HepG2 (cell line): Measurements from ENCODE around the gene HADHA. TPM values are rescaled to one million over a fixed set of nuclear protein-coding genes. Genes with fewer than 3 reads are reported as not detected.

Experiments
- FOXA1 ChIP-seq, 2 experiments: fragments of 450-650 bp in 1 of 2; sonication (generic) in 1 of 2; formaldehyde crosslinking in 1 of 2; IDR thresholded peaks; 2 replicates each; pipeline versions ENCODE4 v1.4.0 to v1.6.1; 2016 to 2020; ENCODE audit warnings: missing genetic modification reagents in 1 of 2
- SNAPC2 ChIP-seq: sonication (generic); formaldehyde crosslinking; IDR thresholded peaks from 2 replicates; pipeline ENCODE4 v1.8.1; 2022; ENCODE audit warnings: mild to moderate bottlenecking, missing genetic modification reagents
- SP140L ChIP-seq: sonication (generic); formaldehyde crosslinking; IDR thresholded peaks from 2 replicates; pipeline ENCODE4 v1.4.0; 2020; ENCODE audit warnings: missing genetic modification reagents, borderline replicate concordance
- SRSF1 ChIP-seq: fragments of 200-400 bp; formaldehyde crosslinking; optimal IDR thresholded peaks from 2 replicates; pipeline ENCODE3; 2017; ENCODE audit warnings: mild to moderate bottlenecking, low read depth, low read length, moderate library complexity
- ZNF468 ChIP-seq: sonication (generic); formaldehyde crosslinking; IDR thresholded peaks from 2 replicates; pipeline ENCODE4 v1.8.0; 2022; ENCODE audit warnings: mild to moderate bottlenecking, moderate library complexity, missing genetic modification reagents
- polyA plus RNA-seq, 8 experiments: library from polyadenylated mRNA; depleted of rRNA in 3 of 8; stranded (reverse) in 7 of 8; unstranded in 1 of 8; fragments of >200 nt; fragmentation: Illumina TruSeq in 4 of 8; extraction: Trizol in 4 of 8; gene quantifications; 2 replicates each; pipeline versions ENCODE4 v1.2.1 to v1.2.3, GENCODE V29; 2011 to 2016; ENCODE audit warnings: low read depth in 4 of 8, missing spikeins in 1 of 8, mixed read lengths in 1 of 8; ENCODE audit not compliant: insufficient read depth in 1 of 8
- total RNA-seq, 5 experiments: library from RNA; depleted of rRNA; stranded (reverse); fragments of >200 nt; fragmentation: Illumina TruSeq; extraction: Trizol; gene quantifications; 2 replicates each; pipeline ENCODE4 v1.2.3, GENCODE V29; 2016; ENCODE audit warnings: low read depth in 1 of 5
- TF ChIP-seq, protein P1 (sequence below): sonication (generic); formaldehyde crosslinking; IDR thresholded peaks from 2 replicates; pipeline ENCODE4 v1.4.0; 2020; ENCODE audit warnings: mild to moderate bottlenecking, missing genetic modification reagents
- TF ChIP-seq, protein P2 (sequence below): sonication (generic); formaldehyde crosslinking; IDR thresholded peaks from 2 replicates; pipeline ENCODE4 v1.8.0; 2022; ENCODE audit warnings: mild to moderate bottlenecking, missing genetic modification reagents, moderate library complexity
- TF ChIP-seq, protein P3 (sequence below): sonication (generic); formaldehyde crosslinking; IDR thresholded peaks from 2 replicates; pipeline ENCODE4 v1.8.0; 2022; ENCODE audit warnings: mild to moderate bottlenecking, missing genetic modification reagents, borderline replicate concordance
- TF ChIP-seq, protein P4 (sequence below): sonication (generic); formaldehyde crosslinking; IDR thresholded peaks from 2 replicates; pipeline ENCODE4 v1.9.0; 2021; ENCODE audit warnings: missing genetic modification reagents, borderline replicate concordance
- TF ChIP-seq, protein P5 (sequence below), 2 experiments: sonication (generic) in 1 of 2; formaldehyde crosslinking in 1 of 2; IDR thresholded peaks; 2 replicates each; pipeline versions ENCODE4 v1.4.0 to v1.6.1; 2018 to 2020; ENCODE audit warnings: missing genetic modification reagents in 2 of 2, borderline replicate concordance in 1 of 2, low read depth in 1 of 2, mild to moderate bottlenecking in 1 of 2, missing biosample characterization in 1 of 2

Gene HADHA
- total and polyA plus RNA-seq, 2 of the 13 experiments (the other 11 are each of a cell fraction or from before 2014, with no cell fraction given) = 102 to 270 TPM

DNA sequence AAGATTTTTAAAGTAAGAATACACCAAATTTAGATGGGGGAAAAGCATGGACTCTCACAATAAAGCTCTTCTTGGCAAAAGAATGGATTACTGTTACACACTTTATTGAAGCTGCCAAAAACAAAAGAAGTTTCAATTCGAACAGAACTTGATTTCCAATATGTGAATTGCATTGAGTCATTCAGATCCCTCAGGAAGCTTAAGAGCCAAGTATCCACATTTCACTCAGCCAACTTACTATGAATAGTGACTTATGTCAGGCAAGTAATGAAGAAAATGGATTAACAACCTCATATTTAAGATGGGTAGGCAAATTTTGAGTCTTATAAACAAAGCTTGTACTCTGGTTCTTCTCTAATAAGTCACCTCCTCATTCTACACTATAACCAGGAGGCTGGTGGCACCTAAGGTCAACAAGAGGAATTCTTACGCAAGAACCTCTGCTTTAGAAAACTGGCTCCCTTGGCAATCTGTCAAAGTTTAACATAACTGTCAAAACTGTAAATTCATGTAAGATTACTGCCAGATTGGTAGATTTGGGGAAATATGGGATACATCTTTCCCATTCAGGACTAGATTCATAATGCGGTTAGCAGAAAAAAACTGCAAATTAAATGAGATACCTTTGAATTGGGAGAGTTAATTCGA lies 6.0 kb downstream of the HADHA start (continued):
- TF ChIP-seq, protein P1, sequence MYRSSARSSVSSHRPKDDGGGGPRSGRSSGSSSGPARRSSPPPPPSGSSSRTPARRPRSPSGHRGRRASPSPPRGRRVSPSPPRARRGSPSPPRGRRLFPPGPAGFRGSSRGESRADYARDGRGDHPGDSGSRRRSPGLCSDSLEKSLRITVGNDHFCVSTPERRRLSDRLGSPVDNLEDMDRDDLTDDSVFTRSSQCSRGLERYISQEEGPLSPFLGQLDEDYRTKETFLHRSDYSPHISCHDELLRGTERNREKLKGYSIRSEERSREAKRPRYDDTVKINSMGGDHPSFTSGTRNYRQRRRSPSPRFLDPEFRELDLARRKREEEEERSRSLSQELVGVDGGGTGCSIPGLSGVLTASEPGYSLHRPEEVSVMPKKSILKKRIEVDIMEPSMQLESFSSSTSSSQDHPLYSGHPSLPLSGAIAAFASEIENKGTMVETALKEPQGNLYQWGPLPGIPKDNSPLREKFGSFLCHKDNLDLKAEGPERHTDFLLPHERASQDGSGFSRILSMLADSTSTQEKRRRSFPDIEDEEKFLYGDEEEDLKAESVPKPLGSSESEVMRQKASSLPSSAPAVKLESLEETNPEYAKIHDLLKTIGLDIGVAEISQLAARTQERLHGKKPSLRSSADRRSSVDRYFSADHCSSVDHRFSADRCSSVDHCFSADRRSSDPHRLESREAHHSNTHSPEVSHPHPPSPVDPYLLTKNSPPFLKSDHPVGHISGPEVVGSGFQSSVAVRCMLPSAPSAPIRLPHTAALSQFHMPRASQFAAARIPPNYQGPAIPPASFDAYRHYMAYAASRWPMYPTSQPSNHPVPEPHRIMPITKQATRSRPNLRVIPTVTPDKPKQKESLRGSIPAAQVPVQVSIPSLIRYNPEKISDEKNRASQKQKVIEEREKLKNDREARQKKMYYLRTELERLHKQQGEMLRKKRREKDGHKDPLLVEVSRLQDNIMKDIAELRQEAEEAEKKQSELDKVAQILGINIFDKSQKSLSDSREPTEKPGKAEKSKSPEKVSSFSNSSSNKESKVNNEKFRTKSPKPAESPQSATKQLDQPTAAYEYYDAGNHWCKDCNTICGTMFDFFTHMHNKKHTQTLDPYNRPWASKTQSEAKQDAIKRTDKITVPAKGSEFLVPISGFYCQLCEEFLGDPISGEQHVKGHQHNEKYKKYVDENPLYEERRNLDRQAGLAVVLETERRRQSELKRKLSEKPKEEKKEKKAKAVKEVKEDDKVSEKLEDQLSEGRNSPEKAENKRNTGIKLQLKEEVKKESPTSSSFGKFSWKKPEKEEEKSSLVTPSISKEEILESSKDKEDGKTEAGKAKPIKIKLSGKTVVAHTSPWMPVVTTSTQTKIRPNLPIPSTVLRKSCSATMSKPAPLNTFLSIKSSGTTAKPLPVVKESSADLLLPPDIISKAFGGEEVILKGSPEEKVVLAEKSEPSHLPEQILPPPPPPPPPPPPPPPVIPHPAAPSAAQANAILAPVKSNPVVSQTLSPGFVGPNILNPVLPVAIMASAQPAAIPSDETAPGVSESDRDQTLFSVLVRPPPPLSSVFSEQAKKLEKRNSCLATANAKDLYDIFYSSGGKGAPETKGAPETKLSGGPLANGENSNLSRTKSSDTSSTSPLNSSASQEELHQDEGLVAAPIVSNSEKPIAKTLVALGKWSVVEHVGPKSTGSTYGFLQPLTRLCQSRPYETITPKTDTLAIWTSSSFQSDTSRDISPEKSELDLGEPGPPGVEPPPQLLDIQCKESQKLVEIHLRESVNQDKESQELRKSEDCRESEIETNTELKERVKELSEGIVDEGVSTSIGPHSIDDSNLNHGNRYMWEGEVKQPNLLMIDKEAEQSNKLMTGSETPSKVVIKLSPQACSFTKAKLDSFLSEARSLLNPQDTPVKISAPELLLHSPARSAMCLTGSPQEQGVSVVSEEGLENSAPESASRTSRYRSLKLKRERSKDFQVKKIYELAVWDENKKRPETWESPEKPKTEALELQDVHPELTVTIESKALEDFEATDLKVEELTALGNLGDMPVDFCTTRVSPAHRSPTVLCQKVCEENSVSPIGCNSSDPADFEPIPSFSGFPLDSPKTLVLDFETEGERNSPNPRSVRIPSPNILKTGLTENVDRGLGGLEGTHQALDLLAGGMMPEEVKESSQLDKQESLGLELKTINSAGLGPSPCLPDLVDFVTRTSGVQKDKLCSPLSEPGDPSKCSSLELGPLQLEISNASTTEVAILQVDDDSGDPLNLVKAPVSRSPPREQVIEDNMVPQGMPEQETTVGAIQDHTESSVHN (CRISPR knock-in tag) = no peak
- TF ChIP-seq FOXA1 (IDR thresholded peaks at IDR 0.05) (no peak), FOXA1 (CRISPR knock-in tag; IDR thresholded peaks at IDR 0.05) (peak; percentile 94), ZNF468 (CRISPR knock-in tag) (no peak), SRSF1 (no peak), SP140L (no peak), SNAPC2 (CRISPR knock-in tag) (no peak)
- TF ChIP-seq, protein P2, sequence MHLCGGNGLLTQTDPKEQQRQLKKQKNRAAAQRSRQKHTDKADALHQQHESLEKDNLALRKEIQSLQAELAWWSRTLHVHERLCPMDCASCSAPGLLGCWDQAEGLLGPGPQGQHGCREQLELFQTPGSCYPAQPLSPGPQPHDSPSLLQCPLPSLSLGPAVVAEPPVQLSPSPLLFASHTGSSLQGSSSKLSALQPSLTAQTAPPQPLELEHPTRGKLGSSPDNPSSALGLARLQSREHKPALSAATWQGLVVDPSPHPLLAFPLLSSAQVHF (CRISPR knock-in tag) = no peak
- TF ChIP-seq, protein P3, sequence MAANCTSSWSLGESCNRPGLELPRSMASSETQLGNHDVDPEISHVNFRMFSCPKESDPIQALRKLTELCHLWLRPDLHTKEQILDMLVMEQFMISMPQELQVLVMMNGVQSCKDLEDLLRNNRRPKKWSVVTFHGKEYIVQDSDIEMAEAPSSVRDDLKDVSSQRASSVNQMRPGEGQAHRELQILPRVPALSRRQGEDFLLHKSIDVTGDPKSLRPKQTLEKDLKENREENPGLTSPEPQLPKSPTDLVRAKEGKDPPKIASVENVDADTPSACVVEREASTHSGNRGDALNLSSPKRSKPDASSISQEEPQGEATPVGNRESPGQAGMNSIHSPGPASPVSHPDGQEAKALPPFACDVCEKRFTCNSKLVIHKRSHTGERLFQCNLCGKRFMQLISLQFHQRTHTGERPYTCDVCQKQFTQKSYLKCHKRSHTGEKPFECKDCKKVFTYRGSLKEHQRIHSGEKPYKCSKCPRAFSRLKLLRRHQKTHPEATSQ = no peak
- TF ChIP-seq, protein P4, sequence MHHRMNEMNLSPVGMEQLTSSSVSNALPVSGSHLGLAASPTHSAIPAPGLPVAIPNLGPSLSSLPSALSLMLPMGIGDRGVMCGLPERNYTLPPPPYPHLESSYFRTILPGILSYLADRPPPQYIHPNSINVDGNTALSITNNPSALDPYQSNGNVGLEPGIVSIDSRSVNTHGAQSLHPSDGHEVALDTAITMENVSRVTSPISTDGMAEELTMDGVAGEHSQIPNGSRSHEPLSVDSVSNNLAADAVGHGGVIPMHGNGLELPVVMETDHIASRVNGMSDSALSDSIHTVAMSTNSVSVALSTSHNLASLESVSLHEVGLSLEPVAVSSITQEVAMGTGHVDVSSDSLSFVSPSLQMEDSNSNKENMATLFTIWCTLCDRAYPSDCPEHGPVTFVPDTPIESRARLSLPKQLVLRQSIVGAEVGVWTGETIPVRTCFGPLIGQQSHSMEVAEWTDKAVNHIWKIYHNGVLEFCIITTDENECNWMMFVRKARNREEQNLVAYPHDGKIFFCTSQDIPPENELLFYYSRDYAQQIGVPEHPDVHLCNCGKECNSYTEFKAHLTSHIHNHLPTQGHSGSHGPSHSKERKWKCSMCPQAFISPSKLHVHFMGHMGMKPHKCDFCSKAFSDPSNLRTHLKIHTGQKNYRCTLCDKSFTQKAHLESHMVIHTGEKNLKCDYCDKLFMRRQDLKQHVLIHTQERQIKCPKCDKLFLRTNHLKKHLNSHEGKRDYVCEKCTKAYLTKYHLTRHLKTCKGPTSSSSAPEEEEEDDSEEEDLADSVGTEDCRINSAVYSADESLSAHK (CRISPR knock-in tag) = no peak
- TF ChIP-seq, protein P5, sequence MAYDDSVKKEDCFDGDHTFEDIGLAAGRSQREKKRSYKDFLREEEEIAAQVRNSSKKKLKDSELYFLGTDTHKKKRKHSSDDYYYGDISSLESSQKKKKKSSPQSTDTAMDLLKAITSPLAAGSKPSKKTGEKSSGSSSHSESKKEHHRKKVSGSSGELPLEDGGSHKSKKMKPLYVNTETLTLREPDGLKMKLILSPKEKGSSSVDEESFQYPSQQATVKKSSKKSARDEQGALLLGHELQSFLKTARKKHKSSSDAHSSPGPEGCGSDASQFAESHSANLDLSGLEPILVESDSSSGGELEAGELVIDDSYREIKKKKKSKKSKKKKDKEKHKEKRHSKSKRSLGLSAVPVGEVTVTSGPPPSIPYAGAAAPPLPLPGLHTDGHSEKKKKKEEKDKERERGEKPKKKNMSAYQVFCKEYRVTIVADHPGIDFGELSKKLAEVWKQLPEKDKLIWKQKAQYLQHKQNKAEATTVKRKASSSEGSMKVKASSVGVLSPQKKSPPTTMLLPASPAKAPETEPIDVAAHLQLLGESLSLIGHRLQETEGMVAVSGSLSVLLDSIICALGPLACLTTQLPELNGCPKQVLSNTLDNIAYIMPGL (CRISPR knock-in tag; IDR thresholded peaks at IDR 0.05; ENCODE audit: borderline replicate concordance in 1 of 2, low read depth in 1 of 2) = peak; percentile 29 to 42; a peak in 1 of 4 replicates
